Smooth muscle cell (in vitro differentiated cells): ENCODE data around the gene LYRM9. TPM values are rescaled to one million over a fixed set of nuclear protein-coding genes. Genes with fewer than 3 reads are reported as not detected.

ENCODE experiments used
- DNase-seq: peaks from one replicate; lab custom pipeline; 2025; ENCODE audit not compliant: unreplicated experiment; lab: John Stamatoyannopoulos, UW
- H2AFZ ChIP-seq: fragments of 200-600 bp; sonication (generic); 2 replicates; pipeline ENCODE4 v1.6.0; 2016; ENCODE audit warnings: antibody characterized with exemption, low read depth, mild to moderate bottlenecking
- H3F3A ChIP-seq: fragments of 200-600 bp; sonication (generic); 2 replicates; pipeline ENCODE4 v1.6.0; 2017; ENCODE audit warnings: antibody characterized with exemption, low read depth
- H3K27ac ChIP-seq: fragments of 200-600 bp; sonication (generic); 2 replicates; pipeline ENCODE4 v1.5.1; 2016; ENCODE audit warnings: low read depth, mild to moderate bottlenecking
- H3K27me3 ChIP-seq: fragments of 200-600 bp; sonication (generic); 2 replicates; pipeline ENCODE4 v1.6.1; 2016; ENCODE audit warnings: low read depth, mild to moderate bottlenecking
- H3K36me3 ChIP-seq: fragments of 200-600 bp; sonication (generic); 2 replicates; pipeline ENCODE4 v1.5.1; 2016; ENCODE audit warnings: low read depth
- H3K4me1 ChIP-seq: fragments of 200-600 bp; sonication (generic); 2 replicates; pipeline ENCODE4 v1.5.1; 2016; ENCODE audit warnings: low read depth
- H3K4me2 ChIP-seq: fragments of 200-600 bp; sonication (generic); 2 replicates; pipeline ENCODE4 v1.6.0; 2016; ENCODE audit warnings: mild to moderate bottlenecking
- H3K4me3 ChIP-seq: fragments of 200-600 bp; sonication (generic); 2 replicates; pipeline ENCODE4 v1.5.1; 2016; ENCODE audit warnings: mild to moderate bottlenecking
- H3K79me2 ChIP-seq: fragments of 200-600 bp; sonication (generic); 2 replicates; pipeline ENCODE4 v1.6.0; 2016; ENCODE audit warnings: low read depth, mild to moderate bottlenecking
- H3K9ac ChIP-seq: fragments of 200-600 bp; sonication (generic); 2 replicates; pipeline ENCODE4 v1.6.0; 2016; ENCODE audit warnings: low read depth
- H3K9me3 ChIP-seq: fragments of 200-600 bp; sonication (generic); replicated peaks from 2 replicates; pipeline ENCODE4 v1.5.1; 2016; ENCODE audit warnings: low read depth
- H4K20me1 ChIP-seq: fragments of 200-600 bp; sonication (generic); 2 replicates; pipeline ENCODE4 v1.6.0; 2016; ENCODE audit warnings: low read depth
- WGBS: methylation state at CpG from one replicate; pipeline ENCODE4 v1.1.7; 2016; ENCODE audit warnings: low lambda C conversion rate; 5-methylcytosine and 5-hydroxymethylcytosine counted together
- polyA plus RNA-seq: library from polyadenylated mRNA; unstranded; fragments of >200 nt; fragmentation: Nextera tagmentation; extraction: Ambion mirVana; gene quantifications from 2 replicates; pipeline ENCODE4 v1.2.1, GENCODE V29; 2016
- total RNA-seq: library from RNA; depleted of rRNA; stranded (reverse); fragments of >200 nt; gene quantifications from 2 replicates; pipeline ENCODE4 v1.2.3, GENCODE V29; 2014
- TF ChIP-seq, protein P1 (sequence below): fragments of 200-600 bp; sonication (generic); IDR thresholded peaks from 2 replicates; pipeline ENCODE4 v1.5.1; 2017; ENCODE audit warnings: borderline replicate concordance, mild to moderate bottlenecking, antibody characterized with exemption; ENCODE audit not compliant: insufficient read depth, poor library complexity, severe bottlenecking

Gene LYRM9
- total and polyA plus RNA-seq, 2 experiments from 2014 or later, result 10.6 to 11.4 TPM

DNA sequence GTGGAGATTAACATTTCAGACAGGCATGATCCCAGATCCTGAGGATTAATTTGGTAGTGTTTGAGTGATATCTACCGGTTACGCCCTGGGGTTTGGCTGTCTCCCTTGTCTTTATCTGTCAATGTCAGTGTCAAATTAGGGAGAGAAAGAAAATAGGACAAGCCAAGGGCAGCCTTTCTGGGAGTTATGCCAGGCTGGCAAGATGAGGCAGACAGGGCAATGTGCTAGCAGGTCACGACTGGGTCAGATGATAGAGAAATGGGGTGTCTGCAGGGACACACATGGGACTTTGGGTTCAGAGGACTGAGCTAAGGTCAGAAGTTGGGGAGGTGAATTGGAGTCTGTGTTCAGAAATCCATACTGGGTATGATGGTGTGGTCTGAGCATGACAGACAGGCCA is 27.4 kb upstream of the LYRM9 start:
- Histone ChIP-seq H3K9me3 (no peaks in the 10 kb centered on the region), H3K27ac (no peak overlapping the region), H3K4me3 (no peak overlapping the region), H3F3A (no peaks in the 10 kb centered on the region), H2AFZ (no peak overlapping the region), H3K9ac (no peak overlapping the region), H3K27me3 (peaks cover 7% of the 10 kb centered on the region), H4K20me1 (no peaks in the 10 kb centered on the region), H3K4me2 (no peak overlapping the region), H3K79me2 (no peaks in the 10 kb centered on the region), H3K4me1 (peaks cover 2% of the 10 kb centered on the region), H3K36me3 (no peaks in the 10 kb centered on the region)
- WGBS, result 87% methylated on average over 3 of the region's 3 CpGs
- TF ChIP-seq, protein P1, sequence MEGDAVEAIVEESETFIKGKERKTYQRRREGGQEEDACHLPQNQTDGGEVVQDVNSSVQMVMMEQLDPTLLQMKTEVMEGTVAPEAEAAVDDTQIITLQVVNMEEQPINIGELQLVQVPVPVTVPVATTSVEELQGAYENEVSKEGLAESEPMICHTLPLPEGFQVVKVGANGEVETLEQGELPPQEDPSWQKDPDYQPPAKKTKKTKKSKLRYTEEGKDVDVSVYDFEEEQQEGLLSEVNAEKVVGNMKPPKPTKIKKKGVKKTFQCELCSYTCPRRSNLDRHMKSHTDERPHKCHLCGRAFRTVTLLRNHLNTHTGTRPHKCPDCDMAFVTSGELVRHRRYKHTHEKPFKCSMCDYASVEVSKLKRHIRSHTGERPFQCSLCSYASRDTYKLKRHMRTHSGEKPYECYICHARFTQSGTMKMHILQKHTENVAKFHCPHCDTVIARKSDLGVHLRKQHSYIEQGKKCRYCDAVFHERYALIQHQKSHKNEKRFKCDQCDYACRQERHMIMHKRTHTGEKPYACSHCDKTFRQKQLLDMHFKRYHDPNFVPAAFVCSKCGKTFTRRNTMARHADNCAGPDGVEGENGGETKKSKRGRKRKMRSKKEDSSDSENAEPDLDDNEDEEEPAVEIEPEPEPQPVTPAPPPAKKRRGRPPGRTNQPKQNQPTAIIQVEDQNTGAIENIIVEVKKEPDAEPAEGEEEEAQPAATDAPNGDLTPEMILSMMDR, result no peak
- DNase-seq, result no peak

DNA sequence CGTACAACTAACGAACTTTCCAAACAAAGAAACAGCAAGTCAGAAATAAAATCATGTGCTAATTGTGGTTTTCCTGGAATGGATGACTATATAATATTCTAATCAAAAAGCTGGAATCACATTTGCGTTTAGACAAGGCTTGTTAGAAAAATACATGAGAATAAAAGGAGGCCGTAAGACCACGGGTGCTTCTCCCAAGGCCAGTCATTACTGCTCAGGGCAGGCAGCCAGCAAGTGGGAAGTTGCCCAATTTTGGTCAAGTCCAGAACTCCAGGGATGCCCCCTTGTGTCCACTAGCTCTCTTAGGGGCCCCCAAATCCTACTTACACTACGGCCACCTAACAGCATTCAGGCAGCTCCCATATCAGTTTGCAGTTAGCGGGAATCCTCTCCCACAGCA is 25.9 kb upstream of the LYRM9 start:
- H3K4me3 ChIP-seq, result no peak overlapping the region
- peaks cover 7% of the 10 kb centered on the region for H3K27me3 ChIP-seq
- no peaks in the 10 kb centered on the region for H4K20me1 ChIP-seq
- no peak overlapping the region for H3K9ac ChIP-seq
- WGBS, result 82% methylated on average over 7 of the region's 7 CpGs
- no peak for DNase-seq
- no peaks in the 10 kb centered on the region for H3K79me2 ChIP-seq
- H3K4me2 ChIP-seq, result no peak overlapping the region
- H3K4me1 ChIP-seq, result peaks cover 5% of the 10 kb centered on the region
- TF ChIP-seq, protein P1, result no peak
- no peak overlapping the region for H3K27ac ChIP-seq
- no peaks in the 10 kb centered on the region for H3K36me3 ChIP-seq
- H3K9me3 ChIP-seq, result no peaks in the 10 kb centered on the region
- H2AFZ ChIP-seq, result no peak overlapping the region
- no peaks in the 10 kb centered on the region for H3F3A ChIP-seq

DNA sequence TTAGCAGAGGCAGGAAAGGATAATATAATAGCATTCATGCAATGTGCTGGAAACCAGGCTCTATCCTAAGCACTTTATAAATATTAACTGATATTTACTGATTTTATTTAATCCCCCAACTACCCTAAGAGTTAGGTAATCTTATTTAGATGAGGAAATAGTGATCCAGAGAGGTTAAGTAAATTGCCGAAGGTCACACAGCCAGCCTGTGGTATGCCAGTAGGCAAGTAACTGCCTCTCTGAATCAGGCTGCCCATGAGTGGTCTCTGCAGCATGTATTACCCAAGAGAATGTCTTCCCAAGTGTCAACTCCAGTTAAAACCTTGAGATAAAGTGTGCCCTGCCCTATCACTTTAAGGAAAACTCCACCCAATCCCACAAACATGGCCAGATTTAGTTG is 25.3 kb upstream of the LYRM9 start:
- no peak for DNase-seq
- TF ChIP-seq, protein P1, result no peak
- Histone ChIP-seq H3F3A (no peaks in the 10 kb centered on the region), H3K4me2 (no peak overlapping the region), H3K4me1 (peaks cover 5% of the 10 kb centered on the region), H4K20me1 (no peaks in the 10 kb centered on the region), H3K4me3 (no peak overlapping the region), H3K27me3 (peaks cover 7% of the 10 kb centered on the region), H3K79me2 (no peaks in the 10 kb centered on the region), H3K36me3 (no peaks in the 10 kb centered on the region), H3K9me3 (no peaks in the 10 kb centered on the region), H3K27ac (no peak overlapping the region), H3K9ac (no peak overlapping the region), H2AFZ (no peak overlapping the region)
- 96% methylated on average over 1 of the region's 1 CpG for WGBS

DNA sequence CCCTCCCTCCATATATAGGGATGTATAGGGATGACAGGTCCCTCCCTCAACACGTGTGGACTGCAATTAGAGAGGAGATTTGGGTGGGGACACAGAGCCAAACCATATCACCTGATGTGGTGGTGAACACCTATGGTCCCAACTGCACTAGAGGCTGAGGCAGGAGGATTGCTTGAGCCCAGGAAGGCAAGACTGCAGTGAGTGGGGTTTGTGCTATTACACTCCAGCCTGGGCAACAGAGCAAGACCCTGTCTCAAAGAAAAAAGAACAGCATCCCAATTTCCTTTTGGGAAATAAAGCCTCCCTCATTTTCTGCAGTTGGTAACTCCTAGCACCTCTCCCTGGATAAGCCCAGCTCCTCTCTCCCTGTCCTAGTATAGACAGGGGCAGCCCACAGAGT is 23.8 kb upstream of the LYRM9 start:
- no peak overlapping the region for H3K27ac ChIP-seq

More for the DNA sequence above, 23.8 kb upstream of the LYRM9 start:
- DNase-seq, result no peak
- TF ChIP-seq, protein P1, result no peak
- Histone ChIP-seq H3K9ac (no peak overlapping the region), H2AFZ (no peak overlapping the region), H3K4me1 (peaks cover 5% of the 10 kb centered on the region), H3K36me3 (no peaks in the 10 kb centered on the region), H3K4me3 (no peak overlapping the region), H3K79me2 (no peaks in the 10 kb centered on the region), H4K20me1 (no peaks in the 10 kb centered on the region), H3K4me2 (no peak overlapping the region), H3F3A (no peaks in the 10 kb centered on the region), H3K27me3 (peaks cover 7% of the 10 kb centered on the region), H3K9me3 (no peaks in the 10 kb centered on the region)
- 64% methylated on average over 1 of the region's 1 CpG for WGBS
